GM19043 (cell line): Measurements from ENCODE around the gene HOXA13.

ENCODE experiments used
- ATAC-seq: cut with Tn5 transposase; IDR thresholded peaks from one replicate; pipeline ENCODE4 v1.9.1; 2021; ENCODE audit warnings: low read depth; ENCODE audit not compliant: unreplicated experiment

The HOXA13 gene

GRCh38 chr7:27172315-27172774, 27.5 kb downstream of the HOXA13 start:
- ATAC-seq, result no peak

- ATAC-seq, result no peak
Observed at GRCh38 chr7:27171637-27172314, 28.1 kb downstream of the HOXA13 start.

GRCh38 chr7:27171325-27171636, 28.6 kb downstream of the HOXA13 start:
- ATAC-seq, result no peak

GRCh38 chr7:27170426-27171324, 29.2 kb downstream of the HOXA13 start:
- ATAC-seq, result no peak

- no peak for ATAC-seq
Observed at GRCh38 chr7:27169658-27170425, 30.0 kb downstream of the HOXA13 start.

- ATAC-seq, result no peak
Observed at GRCh38 chr7:27168265-27168947, 31.5 kb downstream of the HOXA13 start.

GRCh38 chr7:27167916-27168264, 32.0 kb downstream of the HOXA13 start:
- no peak for ATAC-seq

- ATAC-seq, result no peak
Observed at GRCh38 chr7:27166531-27167505, 33.1 kb downstream of the HOXA13 start.

GRCh38 chr7:27165996-27166530, 33.8 kb downstream of the HOXA13 start:
- ATAC-seq, result no peak

- no peak for ATAC-seq
Observed at GRCh38 chr7:27165089-27165995, 34.5 kb downstream of the HOXA13 start, which contains the start of gene HOXA9. TSS of gene HOXA9 (minus strand) at chr7:27165537. CDS start at chr7:27165457, 80 bp downstream.

- ATAC-seq, result no peak
Observed at GRCh38 chr7:27164367-27165088, 35.4 kb downstream of the HOXA13 start.

GRCh38 chr7:27164045-27164366, 35.9 kb downstream of the HOXA13 start:
- no peak for ATAC-seq

GRCh38 chr7:27163288-27164044, 36.4 kb downstream of the HOXA13 start:
- no peak for ATAC-seq

GRCh38 chr7:27162561-27163287, 37.2 kb downstream of the HOXA13 start:
- no peak for ATAC-seq

GRCh38 chr7:27161721-27162560, 38.0 kb downstream of the HOXA13 start:
- ATAC-seq, result no peak
